GM12864 (cell line): ENCODE measurements around the gene WDFY4.

Source experiments
- DNase-seq: peaks from one replicate; pipeline ENCODE4 v3.0.0-alpha.2; 2011; ENCODE audit warnings: low read depth
- H3K4me3 ChIP-seq: 2 replicates; pipeline ENCODE4 v1.5.1; 2011; ENCODE audit warnings: mild to moderate bottlenecking, low read depth, low read length, control low read depth
- CTCF ChIP-seq: IDR thresholded peaks from 2 replicates; pipeline ENCODE4 v1.5.1; 2011; ENCODE audit warnings: low read depth, mild to moderate bottlenecking, moderate library complexity, low read length, control low read depth, inconsistent platforms; ENCODE audit errors: missing control alignments

The WDFY4 gene

GRCh38 chr10:48708144-48708543 lies 23.5 kb downstream of the WDFY4 start:
- DNase-seq: no peak
- no peak overlapping the region for H3K4me3 ChIP-seq
- no peak for TF ChIP-seq CTCF

- TF ChIP-seq CTCF: no peak
- DNase-seq: no peak
- H3K4me3 ChIP-seq: no peak overlapping the region
Measured at GRCh38 chr10:48710647-48711275, 26.1 kb downstream of the WDFY4 start.

DNA sequence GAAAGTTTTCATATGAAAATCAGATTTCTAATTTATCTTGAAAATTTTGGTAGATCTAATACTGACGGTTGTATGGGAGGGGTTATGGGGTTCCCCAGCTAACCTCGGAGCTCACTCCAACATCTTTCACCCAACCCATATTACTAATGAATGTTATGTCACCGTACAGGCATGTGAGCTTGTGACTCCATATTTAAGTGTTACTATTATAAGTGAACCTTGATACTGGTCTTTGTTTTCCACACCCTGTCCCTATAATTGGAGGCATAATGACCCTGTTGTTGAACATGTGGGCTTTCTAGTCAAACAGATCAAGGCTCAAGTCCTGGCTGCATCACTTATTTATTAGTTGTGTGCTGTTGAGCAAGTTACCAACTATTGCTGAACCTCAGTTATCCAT lies 27.2 kb downstream of the WDFY4 start:
- DNase-seq: no peak
- TF ChIP-seq CTCF: no peak

GRCh38 chr10:48714088-48714487 lies 29.4 kb downstream of the WDFY4 start:
- H3K4me3 ChIP-seq: no peak overlapping the region
- no peak for DNase-seq
- no peak for TF ChIP-seq CTCF

More for the DNA sequence above, 27.2 kb downstream of the WDFY4 start:
- no peak overlapping the region for H3K4me3 ChIP-seq

DNA sequence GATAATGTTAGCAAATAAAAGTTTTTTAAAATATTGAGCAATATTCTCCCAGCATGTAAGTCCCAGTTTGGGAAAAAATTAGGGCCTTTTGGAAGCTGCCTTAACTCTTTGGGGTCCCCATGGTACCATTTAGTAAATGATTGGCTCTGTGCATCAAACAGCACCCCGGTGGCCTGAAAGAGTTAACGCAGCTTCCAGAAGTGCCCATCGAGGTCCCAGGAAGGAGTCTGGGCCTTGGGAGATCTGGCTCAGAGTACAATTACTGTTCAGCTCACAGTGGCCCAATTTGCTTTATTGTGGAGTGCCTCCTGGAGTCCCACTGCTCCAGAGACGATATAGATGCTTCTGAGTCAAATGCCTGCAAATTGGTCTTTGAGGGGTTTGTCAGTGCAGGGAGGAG lies 31.7 kb downstream of the WDFY4 start:
- TF ChIP-seq CTCF: peak; percentile 24
- H3K4me3 ChIP-seq: no peak overlapping the region
- DNase-seq: no peak

DNA sequence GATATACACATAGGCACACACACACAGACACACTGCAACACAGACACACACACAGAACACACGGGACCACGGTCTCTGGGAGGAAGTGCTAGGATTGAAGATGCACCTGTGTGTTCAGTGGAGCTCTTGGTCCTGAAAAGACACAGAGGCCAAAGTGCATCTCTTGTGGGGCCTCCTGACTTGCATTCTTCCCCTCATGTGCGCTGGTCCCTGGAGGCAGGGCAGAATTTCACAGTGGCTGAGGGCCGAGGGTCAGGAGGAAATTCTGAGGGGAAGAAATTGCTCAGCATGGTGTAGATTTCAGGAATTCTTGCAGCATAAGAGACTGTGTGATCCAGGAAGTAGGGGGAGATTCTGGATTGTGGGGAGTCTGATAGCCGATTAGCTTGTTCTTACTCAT lies 35.9 kb downstream of the WDFY4 start:
- TF ChIP-seq CTCF: no peak
- no peak overlapping the region for H3K4me3 ChIP-seq
- DNase-seq: no peak
